Stomach (tissue), 9 donors: ENCODE measurements around the gene ZMAT2. TPM values are rescaled to one million over a fixed set of nuclear protein-coding genes. Genes with fewer than 3 reads are reported as not detected.

ENCODE experiments used
- DNase-seq, 2 donors: peaks; one replicate each; pipeline versions ENCODE4 v3.0.0 to v3.0.0-alpha.2; 2013 to 2019
- H3K27ac ChIP-seq, 5 donors: fragments of 200-600 bp in 4 of 5; sonication (generic) in 4 of 5; one replicate each; pipeline ENCODE4 v1.5.1; 2013 to 2019; ENCODE audit warnings: mild to moderate bottlenecking in 1 of 5, moderate library complexity in 1 of 5
- H3K27me3 ChIP-seq, 3 donors: fragments of 200-600 bp; sonication (generic); one replicate each; pipeline ENCODE4 v1.5.1; 2017 to 2019; ENCODE audit warnings: mixed run types in 1 of 3
- H3K36me3 ChIP-seq, 4 donors: fragments of 200-600 bp; sonication (generic); 1 replicate in 3 of 4; 2 replicates in 1 of 4; pipeline ENCODE4 v1.5.1; 2016 to 2019
- H3K4me1 ChIP-seq, 4 donors: fragments of 200-600 bp; sonication (generic); one replicate each; pipeline ENCODE4 v1.5.1; 2016 to 2019
- H3K4me3 ChIP-seq, 4 donors: fragments of 200-600 bp; sonication (generic) in 3 of 4; one replicate each; pipeline ENCODE4 v1.5.1; 2016 to 2019; ENCODE audit warnings: mild to moderate bottlenecking in 1 of 4
- H3K9me3 ChIP-seq, 4 donors: fragments of 200-600 bp; sonication (generic); one replicate each; pipeline ENCODE4 v1.5.1; 2016 to 2019
- EP300 ChIP-seq: sonication (generic); formaldehyde crosslinking; IDR thresholded peaks from one replicate; pipeline ENCODE4 v1.6.1; 2017; ENCODE audit warnings: antibody characterized with exemption
- POLR2A ChIP-seq, 4 donors: fragments of 450-650 bp; IDR thresholded peaks; one replicate each; pipeline ENCODE4 v1.6.1; 2016; ENCODE audit warnings: antibody characterized with exemption in 4 of 4, control low read depth in 2 of 4, mild to moderate bottlenecking in 1 of 4, moderate library complexity in 1 of 4
- POLR2AphosphoS5 ChIP-seq, 3 donors: sonication (generic); formaldehyde crosslinking; IDR thresholded peaks; one replicate each; pipeline ENCODE4 v1.6.1; 2016; ENCODE audit warnings: antibody characterized with exemption in 3 of 3
- WGBS, 5 donors: extraction: QIAGEN DNeasy Blood & Tissue Kit in 3 of 5; methylation state at CpG; one replicate each; pipeline versions ENCODE4 v1.1.5 to v1.1.7; 2013 to 2018; 5-methylcytosine and 5-hydroxymethylcytosine counted together
- intact Hi-C: fragments of 100-400 bp; cut with DNase I; formaldehyde crosslinking; loops from one replicate; pipeline ENCODE4 v1.15.1; 2023; ENCODE audit warnings: low total_unique reads
- polyA plus RNA-seq, 3 donors: library from polyadenylated mRNA; stranded (reverse); fragments of 200-250 nt; gene quantifications; one replicate each; pipeline ENCODE4 v1.2.3, GENCODE V29; 2013
- total RNA-seq, 5 donors: library from RNA; depleted of rRNA; stranded (reverse); fragments of >200 nt; gene quantifications; one replicate each; pipeline versions ENCODE4 v1.1.0 to v1.2.3, GENCODE V29; 2014 to 2016
- TF ChIP-seq, protein P1 (sequence below), 7 experiments: fragments of 450-650 bp in 4 of 7; fragments of 200-600 bp in 3 of 7; sonication (generic) in 3 of 7; IDR thresholded peaks; one replicate each; pipeline ENCODE4 v1.5.1; 2016 to 2019; ENCODE audit warnings: antibody characterized with exemption in 7 of 7, control low read depth in 2 of 7, mild to moderate bottlenecking in 1 of 7
- donor health status: healthy with polysubstance abuse.
- donor health status: Bipolar disorder and iron deficiency.
- donor health status: healthy.

ZMAT2 gene
- total and polyA plus RNA-seq, 8 donors = 30.7 to 143 (median 50.9) TPM

DNA sequence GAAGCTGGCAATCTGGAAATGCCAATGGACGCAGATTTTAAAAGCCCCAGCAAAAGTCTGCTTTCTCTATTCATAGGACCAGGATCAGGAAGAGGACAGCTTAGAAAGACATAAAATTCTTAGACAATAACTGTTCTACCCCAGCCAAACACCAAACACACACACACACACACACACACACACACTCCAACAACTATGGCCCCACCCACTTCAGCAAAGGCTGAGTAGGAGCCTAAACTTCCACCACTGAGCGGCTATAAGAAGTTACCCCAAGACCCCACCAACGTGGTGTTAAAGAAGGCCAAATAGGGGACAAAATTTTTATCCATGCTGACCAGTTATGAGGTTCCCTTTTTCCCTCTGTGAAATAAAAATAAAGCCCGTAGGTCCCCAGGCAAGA, 32.9 kb downstream of the ZMAT2 start:
- TF ChIP-seq POLR2AphosphoS5 (IDR thresholded peaks at IDR 0.05) (no peak), POLR2A (IDR thresholded peaks at IDR 0.05) (no peak), EP300 (no peak)
- TF ChIP-seq, protein P1, sequence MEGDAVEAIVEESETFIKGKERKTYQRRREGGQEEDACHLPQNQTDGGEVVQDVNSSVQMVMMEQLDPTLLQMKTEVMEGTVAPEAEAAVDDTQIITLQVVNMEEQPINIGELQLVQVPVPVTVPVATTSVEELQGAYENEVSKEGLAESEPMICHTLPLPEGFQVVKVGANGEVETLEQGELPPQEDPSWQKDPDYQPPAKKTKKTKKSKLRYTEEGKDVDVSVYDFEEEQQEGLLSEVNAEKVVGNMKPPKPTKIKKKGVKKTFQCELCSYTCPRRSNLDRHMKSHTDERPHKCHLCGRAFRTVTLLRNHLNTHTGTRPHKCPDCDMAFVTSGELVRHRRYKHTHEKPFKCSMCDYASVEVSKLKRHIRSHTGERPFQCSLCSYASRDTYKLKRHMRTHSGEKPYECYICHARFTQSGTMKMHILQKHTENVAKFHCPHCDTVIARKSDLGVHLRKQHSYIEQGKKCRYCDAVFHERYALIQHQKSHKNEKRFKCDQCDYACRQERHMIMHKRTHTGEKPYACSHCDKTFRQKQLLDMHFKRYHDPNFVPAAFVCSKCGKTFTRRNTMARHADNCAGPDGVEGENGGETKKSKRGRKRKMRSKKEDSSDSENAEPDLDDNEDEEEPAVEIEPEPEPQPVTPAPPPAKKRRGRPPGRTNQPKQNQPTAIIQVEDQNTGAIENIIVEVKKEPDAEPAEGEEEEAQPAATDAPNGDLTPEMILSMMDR (IDR thresholded peaks at IDR 0.05) = no peak
- H3K27ac ChIP-seq = no peak overlapping the region
- WGBS, 5 donors = 49 to 74% (median 70%) methylated on average over 4 of the region's 4 CpGs
- peaks cover 0 to 41% (median 0%) of the 10 kb centered on the region in 3 donors for H3K27me3 ChIP-seq
- H3K4me1 ChIP-seq = no peaks in the 10 kb centered on the region
- intact Hi-C loops = no loop called here
- peaks cover 0 to 3% (median 0%) of the 10 kb centered on the region in 4 donors for H3K9me3 ChIP-seq
- no peak for DNase-seq
- H3K36me3 ChIP-seq = no peaks in the 10 kb centered on the region
- H3K4me3 ChIP-seq = no peak overlapping the region

DNA sequence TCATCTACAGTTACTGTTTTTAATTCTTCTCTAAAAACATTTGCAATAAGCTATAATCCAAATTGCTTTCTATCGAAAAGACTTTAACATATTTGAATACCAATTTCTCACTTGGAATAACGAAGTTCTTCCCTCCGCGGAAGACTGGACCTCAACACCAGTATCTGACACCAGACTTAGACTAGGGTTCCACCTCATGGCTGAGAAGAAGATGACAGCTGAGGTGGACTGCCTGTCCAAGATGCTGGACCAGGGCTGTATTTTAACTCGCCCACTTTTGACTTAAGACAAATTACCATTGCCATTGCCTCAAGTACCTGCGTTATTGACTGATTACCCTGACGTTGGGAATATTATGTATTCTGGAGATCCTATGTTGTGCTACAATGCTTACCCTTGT, 34.1 kb downstream of the ZMAT2 start:
- intact Hi-C loops = no loop called here
- no peak overlapping the region for H3K27ac ChIP-seq
- no peak overlapping the region for H3K4me3 ChIP-seq
- TF ChIP-seq EP300 (no peak), POLR2A (IDR thresholded peaks at IDR 0.05) (no peak), POLR2AphosphoS5 (IDR thresholded peaks at IDR 0.05) (no peak)
- TF ChIP-seq, protein P1 (IDR thresholded peaks at IDR 0.05) = peak in 1 of 7 experiments; percentile 32
- no peaks in the 10 kb centered on the region for H3K4me1 ChIP-seq
- H3K27me3 ChIP-seq = peaks cover 0 to 33% (median 4%) of the 10 kb centered on the region in 3 donors
- H3K36me3 ChIP-seq = no peaks in the 10 kb centered on the region
- 54 to 71% (median 62%) methylated on average over 7 of the region's 7 CpGs for WGBS, 5 donors
- H3K9me3 ChIP-seq = peaks cover 0 to 10% (median 6%) of the 10 kb centered on the region in 4 donors
- DNase-seq = peak in 1 of 2 donors; percentile 13

DNA sequence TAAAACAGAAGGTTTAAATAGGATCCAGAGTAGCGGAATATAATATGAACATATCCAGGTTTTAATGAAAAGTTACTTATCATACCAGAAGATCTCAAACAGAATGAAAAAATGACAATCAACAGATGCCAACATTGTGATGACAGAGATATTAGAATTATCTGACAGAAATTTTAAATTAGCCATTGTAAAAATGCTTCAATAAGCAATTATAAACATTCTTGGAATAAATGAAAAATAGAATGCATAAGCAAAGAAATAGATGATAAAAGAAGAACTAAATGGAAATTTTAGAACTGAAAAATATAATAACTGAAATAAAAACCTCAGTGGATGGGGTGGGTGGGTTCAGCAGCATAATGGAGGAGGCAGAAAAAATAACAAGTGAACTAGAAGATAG, 37.2 kb downstream of the ZMAT2 start:
- Histone ChIP-seq H3K9me3 (peaks cover 3 to 22% (median 13%) of the 10 kb centered on the region in 4 donors), H3K27me3 (peaks cover 0 to 20% (median 4%) of the 10 kb centered on the region in 3 donors), H3K4me3 (no peak overlapping the region), H3K36me3 (no peaks in the 10 kb centered on the region), H3K27ac (no peak overlapping the region), H3K4me1 (no peaks in the 10 kb centered on the region)
- TF ChIP-seq POLR2AphosphoS5 (IDR thresholded peaks at IDR 0.05) (no peak), POLR2A (IDR thresholded peaks at IDR 0.05) (no peak), EP300 (no peak)
- TF ChIP-seq, protein P1 (IDR thresholded peaks at IDR 0.05) = no peak
- 69 to 80% (median 72%) methylated on average over 1 of the region's 1 CpG for WGBS, 5 donors
- no peak for DNase-seq
- intact Hi-C loops = no loop called here

DNA sequence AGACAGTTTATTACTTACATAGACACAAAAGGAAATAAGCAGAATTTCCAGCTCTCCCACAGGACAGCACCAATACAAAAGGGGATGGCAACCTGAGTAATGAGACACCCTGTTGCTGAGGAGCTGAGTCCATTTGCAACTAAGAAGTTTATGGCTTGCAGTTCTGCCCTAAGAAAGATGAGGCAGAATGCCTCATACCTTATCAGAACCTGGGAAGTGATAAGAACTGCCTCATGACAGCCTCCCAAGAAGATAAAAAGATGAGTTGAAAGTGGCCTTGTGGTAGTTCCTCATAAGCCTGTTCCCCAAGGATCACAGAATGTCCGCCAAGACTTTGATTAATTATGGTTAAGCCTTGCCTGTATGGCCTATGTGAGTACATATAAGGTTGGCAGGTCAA, 41.7 kb downstream of the ZMAT2 start:
- TF ChIP-seq, protein P1 (IDR thresholded peaks at IDR 0.05) = no peak
- TF ChIP-seq POLR2A (IDR thresholded peaks at IDR 0.05) (no peak), EP300 (no peak), POLR2AphosphoS5 (IDR thresholded peaks at IDR 0.05) (no peak)
- no peak overlapping the region for H3K4me3 ChIP-seq
- no peaks in the 10 kb centered on the region for H3K36me3 ChIP-seq
- H3K27ac ChIP-seq = no peak overlapping the region
- WGBS, 5 donors = 70 to 94% (median 75%) methylated on average over 1 of the region's 1 CpG
- no peak for DNase-seq
- no peaks in the 10 kb centered on the region for H3K4me1 ChIP-seq
- intact Hi-C loops = no loop called here
- peaks cover 0 to 4% (median 4%) of the 10 kb centered on the region in 3 donors for H3K27me3 ChIP-seq
- H3K9me3 ChIP-seq = peaks cover 3 to 52% (median 38%) of the 10 kb centered on the region in 4 donors
